SK-N-SH (cell line): ENCODE measurements around the gene PTPA. TPM values are rescaled to one million over a fixed set of nuclear protein-coding genes. Genes with fewer than 3 reads are reported as not detected.

Experiments
- CTCF ChIA-PET: fragments of 300-600, 350-600 bp; formaldehyde crosslinking; extraction: SDS; loops from one replicate; lab custom pipeline; 2021; lab: Yijun Ruan, JAX
- POLR2A ChIA-PET: fragments of 350-600 bp; sonication (Branson Sonifier 250); formaldehyde crosslinking; extraction: SDS; loops from one replicate; lab custom pipeline; 2020; ENCODE audit warnings: antibody characterized with exemption, inconsistent platforms; lab: Yijun Ruan, JAX
- DNase-seq: peaks from one replicate; pipeline ENCODE4 v3.0.0; 2012
- H2AFZ ChIP-seq: fragments of 200-600 bp; sonication (generic); 2 replicates; pipeline ENCODE4 v1.8.1; 2016; ENCODE audit warnings: antibody characterized with exemption, mild to moderate bottlenecking, low read depth
- H3F3A ChIP-seq: fragments of 200-600 bp; sonication (generic); replicated peaks from 2 replicates; pipeline ENCODE3; 2016; ENCODE audit warnings: antibody characterized with exemption, mild to moderate bottlenecking; ENCODE audit not compliant: insufficient read depth
- H3K27ac ChIP-seq, 2 experiments: fragments of 200-500 bp in 1 of 2; fragments of 200-600 bp in 1 of 2; sonication (Bioruptor generic) in 1 of 2; sonication (generic), shearing (Covaris generic) in 1 of 2; 2 replicates each; pipeline versions ENCODE4 v1.5.1 to v1.6.1; 2014 to 2016; ENCODE audit warnings: low read depth in 2 of 2, inconsistent platforms in 1 of 2, low read length in 1 of 2, mild to moderate bottlenecking in 1 of 2, mixed read lengths in 1 of 2
- H3K27me3 ChIP-seq: fragments of 200-600 bp; sonication (generic), shearing (Covaris generic); 2 replicates; pipeline ENCODE4 v1.6.1; 2016; ENCODE audit warnings: mixed run types; ENCODE audit not compliant: insufficient read depth
- H3K36me3 ChIP-seq, 2 experiments: fragments of 200-500 bp in 1 of 2; fragments of 200-600 bp in 1 of 2; sonication (Bioruptor generic) in 1 of 2; sonication (generic) in 1 of 2; replicated peaks in 1 of 2; 2 replicates each; pipeline versions ENCODE3 to v1.5.1; 2014 to 2016; ENCODE audit warnings: low read length in 1 of 2, mild to moderate bottlenecking in 1 of 2; ENCODE audit not compliant: insufficient read depth in 2 of 2, control insufficient read depth in 1 of 2
- H3K4me1 ChIP-seq, 2 experiments: fragments of 200-500 bp in 1 of 2; fragments of 200-600 bp in 1 of 2; sonication (Bioruptor generic) in 1 of 2; sonication (generic), shearing (Covaris generic) in 1 of 2; 2 replicates each; pipeline versions ENCODE4 v1.5.1 to v1.6.1; 2014 to 2016; ENCODE audit warnings: low read depth in 1 of 2, low read length in 1 of 2, mixed run types in 1 of 2; ENCODE audit not compliant: insufficient read depth in 2 of 2, control insufficient read depth in 1 of 2
- H3K4me2 ChIP-seq: fragments of 200-600 bp; sonication (generic), shearing (Covaris generic); 2 replicates; pipeline ENCODE4 v1.6.1; 2017; ENCODE audit warnings: mixed run types
- H3K4me3 ChIP-seq, 2 experiments: fragments of 200-500 bp in 1 of 2; fragments of 200-600 bp in 1 of 2; sonication (Bioruptor generic) in 1 of 2; sonication (generic), shearing (Covaris generic) in 1 of 2; 2 replicates each; pipeline versions ENCODE4 v1.5.1 to v1.8.1; 2014 to 2016; ENCODE audit warnings: low read depth in 2 of 2, inconsistent platforms in 1 of 2, low read length in 1 of 2, mild to moderate bottlenecking in 1 of 2, mixed read lengths in 1 of 2, moderate library complexity in 1 of 2
- H3K79me2 ChIP-seq: fragments of 200-600 bp; sonication (generic); 2 replicates; pipeline ENCODE4 v1.8.1; 2017; ENCODE audit warnings: mild to moderate bottlenecking; ENCODE audit not compliant: insufficient read depth
- H3K9ac ChIP-seq: fragments of 200-600 bp; sonication (generic); 2 replicates; pipeline ENCODE4 v1.6.1; 2017; ENCODE audit warnings: mixed run types
- H3K9me2 ChIP-seq: fragments of 200-600 bp; sonication (generic); 2 replicates; pipeline ENCODE4 v1.6.1; 2017; ENCODE audit warnings: mixed run types
- H3K9me3 ChIP-seq: fragments of 200-600 bp; sonication (generic); 2 replicates; pipeline ENCODE4 v1.6.1; 2017; ENCODE audit warnings: mixed run types, mild to moderate bottlenecking, moderate library complexity
- H4K20me1 ChIP-seq: fragments of 200-600 bp; sonication (generic); 2 replicates; pipeline ENCODE4 v1.6.1; 2017; ENCODE audit warnings: mild to moderate bottlenecking, mixed run types; ENCODE audit not compliant: insufficient read depth
- EP300 ChIP-seq, 2 experiments: IDR thresholded peaks; 2 replicates each; pipeline versions ENCODE4 v1.4.0 to v1.6.1; 2012; ENCODE audit warnings: borderline replicate concordance in 1 of 2, low read depth in 1 of 2, low read length in 1 of 2
- FOSL2 ChIP-seq: IDR thresholded peaks from 2 replicates; pipeline ENCODE4 v1.4.0; 2012; ENCODE audit warnings: low read depth, mild to moderate bottlenecking, moderate library complexity, borderline replicate concordance
- GABPA ChIP-seq: IDR thresholded peaks from 2 replicates; pipeline ENCODE4 v1.4.0; 2012; ENCODE audit warnings: low read depth, mild to moderate bottlenecking
- MXI1 ChIP-seq: IDR thresholded peaks from 2 replicates; pipeline ENCODE4 v1.6.1; 2012; ENCODE audit warnings: mild to moderate bottlenecking, low read depth, low read length, improper control_type of control experiment
- NRF1 ChIP-seq: IDR thresholded peaks from 2 replicates; pipeline ENCODE4 v1.6.1; 2012; ENCODE audit warnings: low read depth, mild to moderate bottlenecking, low read length
- POLR2AphosphoS5 ChIP-seq: IDR thresholded peaks from 2 replicates; pipeline ENCODE4 v1.6.1; 2012; ENCODE audit warnings: low read depth, low read length
- RXRA ChIP-seq: IDR thresholded peaks from 2 replicates; pipeline ENCODE4 v1.4.0; 2012; ENCODE audit warnings: low read depth, mild to moderate bottlenecking, borderline replicate concordance
- SIN3A ChIP-seq: IDR thresholded peaks from 2 replicates; pipeline ENCODE4 v1.6.1; 2012; ENCODE audit warnings: low read depth, mild to moderate bottlenecking, low read length, moderate library complexity, borderline replicate concordance
- TAF1 ChIP-seq: IDR thresholded peaks from 2 replicates; pipeline ENCODE4 v1.6.1; 2012; ENCODE audit warnings: low read depth, mild to moderate bottlenecking, low read length, moderate library complexity, borderline replicate concordance
- TCF12 ChIP-seq: IDR thresholded peaks from 2 replicates; pipeline ENCODE4 v1.4.0; 2012
- YY1 ChIP-seq: IDR thresholded peaks from 2 replicates; pipeline ENCODE4 v1.4.0; 2012; ENCODE audit warnings: low read depth, mild to moderate bottlenecking
- whole genome bisulfite sequencing: methylation state at CpG from one replicate; pipeline ENCODE4 v1.1.6; 2017; ENCODE audit warnings: low lambda C conversion rate; 5-methylcytosine and 5-hydroxymethylcytosine counted together
- polyA plus RNA-seq, 3 experiments: library from polyadenylated mRNA; depleted of rRNA; stranded (reverse); fragments of >200 nt; gene quantifications; 2 replicates each; pipeline ENCODE4 v1.2.3, GENCODE V29; 2012
- TF ChIP-seq, protein P1 (sequence below): IDR thresholded peaks from 2 replicates; pipeline ENCODE4; 2012
- TF ChIP-seq, protein P2 (sequence below): IDR thresholded peaks from 2 replicates; pipeline ENCODE4 v1.4.0; 2012; ENCODE audit warnings: low read depth
- TF ChIP-seq, protein P3 (sequence below): fragments of 150-350 bp; IDR thresholded peaks from 2 replicates; pipeline ENCODE4 v1.6.1; 2016; ENCODE audit warnings: mild to moderate bottlenecking, low read depth, low read length

PTPA gene
- polyA plus RNA-seq, 1 of the 3 experiments (the other 2 are of a cell fraction), result 130 TPM

DNA sequence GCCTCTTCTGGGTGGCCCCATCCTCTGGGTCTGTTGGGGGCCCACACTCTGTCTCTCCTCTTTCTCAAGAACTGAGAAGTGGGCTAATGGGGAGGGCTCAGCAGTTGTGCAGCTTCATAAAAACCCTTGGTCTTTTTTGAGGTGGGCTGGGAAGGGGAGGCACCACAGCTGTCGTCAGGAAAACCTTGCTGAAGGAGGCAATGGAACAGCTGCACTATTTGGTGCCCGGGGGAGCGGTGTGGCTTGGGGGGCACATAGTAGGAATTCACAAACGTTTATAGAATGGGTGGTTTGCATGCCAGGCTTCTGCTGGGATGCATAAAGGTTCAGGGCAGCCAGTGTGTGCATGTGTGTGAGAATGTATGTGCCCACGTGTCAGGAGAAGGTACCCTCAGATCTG lies 70.0 kb downstream of the PTPA start:
- peaks cover 0 to 7% of the 10 kb centered on the region in 2 experiments for H3K36me3 ChIP-seq
- ChIA-PET CTCF (no interaction called here), POLR2A (interaction anchor here (0.6 to 1.0 kb wide), 2 partner anchors 87 to 304 kb away, joined by 3 read pairs; no protein-coding TSS in a partner anchor)
- DNase-seq, result no peak
- H2AFZ ChIP-seq, result no peak overlapping the region
- H3K79me2 ChIP-seq, result peaks cover 15% of the 10 kb centered on the region
- H3K4me1 ChIP-seq, result peaks cover 5 to 6% of the 10 kb centered on the region in 2 experiments; a peak in 2 of 4 replicates
- H3K4me3 ChIP-seq, result no peak overlapping the region
- H3K9me3 ChIP-seq, result no peaks in the 10 kb centered on the region
- no peak overlapping the region for H3K27ac ChIP-seq
- no peak overlapping the region for H3K4me2 ChIP-seq
- H3F3A ChIP-seq, result peaks cover 6% of the 10 kb centered on the region
- H4K20me1 ChIP-seq, result peaks cover 14% of the 10 kb centered on the region
- no peak overlapping the region for H3K9ac ChIP-seq
- WGBS, result 70% methylated on average over 4 of the region's 5 CpGs
- no peaks in the 10 kb centered on the region for H3K27me3 ChIP-seq
- no peaks in the 10 kb centered on the region for H3K9me2 ChIP-seq
- TF ChIP-seq YY1 (no peak), GABPA (no peak)

DNA sequence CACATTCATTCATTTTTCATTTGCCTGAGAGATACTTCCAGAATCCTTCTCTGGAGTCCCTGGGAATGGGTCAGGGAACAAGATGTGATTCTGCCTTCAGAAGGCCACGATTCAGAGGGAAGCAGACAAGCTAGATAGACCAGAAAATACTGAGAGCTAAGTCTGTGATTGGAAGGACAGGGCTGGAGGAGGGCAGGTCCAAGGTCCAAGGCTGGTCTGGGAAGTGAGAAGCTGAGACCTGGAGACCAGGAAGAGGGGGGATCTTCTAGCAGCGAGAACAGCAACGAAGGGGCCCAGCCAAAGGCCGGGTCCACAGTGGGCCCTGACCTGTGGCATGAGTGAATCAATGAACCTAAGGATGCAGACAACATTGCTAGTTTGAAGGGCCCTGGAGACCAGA lies 70.9 kb downstream of the PTPA start:
- no peak for TF ChIP-seq EP300 (IDR thresholded peaks at IDR 0.05; ENCODE audit: borderline replicate concordance in 1 of 2, low read depth in 1 of 2, low read length in 1 of 2)
- TF ChIP-seq, protein P1, sequence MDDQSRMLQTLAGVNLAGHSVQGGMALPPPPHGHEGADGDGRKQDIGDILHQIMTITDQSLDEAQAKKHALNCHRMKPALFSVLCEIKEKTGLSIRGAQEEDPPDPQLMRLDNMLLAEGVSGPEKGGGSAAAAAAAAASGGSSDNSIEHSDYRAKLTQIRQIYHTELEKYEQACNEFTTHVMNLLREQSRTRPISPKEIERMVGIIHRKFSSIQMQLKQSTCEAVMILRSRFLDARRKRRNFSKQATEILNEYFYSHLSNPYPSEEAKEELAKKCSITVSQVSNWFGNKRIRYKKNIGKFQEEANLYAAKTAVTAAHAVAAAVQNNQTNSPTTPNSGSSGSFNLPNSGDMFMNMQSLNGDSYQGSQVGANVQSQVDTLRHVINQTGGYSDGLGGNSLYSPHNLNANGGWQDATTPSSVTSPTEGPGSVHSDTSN, result no peak
- TF ChIP-seq FOSL2, result no peak
- TF ChIP-seq NRF1, result no peak
- TF ChIP-seq, protein P2, sequence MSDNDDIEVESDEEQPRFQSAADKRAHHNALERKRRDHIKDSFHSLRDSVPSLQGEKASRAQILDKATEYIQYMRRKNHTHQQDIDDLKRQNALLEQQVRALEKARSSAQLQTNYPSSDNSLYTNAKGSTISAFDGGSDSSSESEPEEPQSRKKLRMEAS, result no peak
- no peak for TF ChIP-seq POLR2AphosphoS5
- no peak for TF ChIP-seq GABPA
- no peak for TF ChIP-seq TCF12
- TF ChIP-seq TAF1, result no peak
- no peak for TF ChIP-seq SIN3A
- no peak for TF ChIP-seq MXI1
- TF ChIP-seq YY1, result no peak
- TF ChIP-seq, protein P3, sequence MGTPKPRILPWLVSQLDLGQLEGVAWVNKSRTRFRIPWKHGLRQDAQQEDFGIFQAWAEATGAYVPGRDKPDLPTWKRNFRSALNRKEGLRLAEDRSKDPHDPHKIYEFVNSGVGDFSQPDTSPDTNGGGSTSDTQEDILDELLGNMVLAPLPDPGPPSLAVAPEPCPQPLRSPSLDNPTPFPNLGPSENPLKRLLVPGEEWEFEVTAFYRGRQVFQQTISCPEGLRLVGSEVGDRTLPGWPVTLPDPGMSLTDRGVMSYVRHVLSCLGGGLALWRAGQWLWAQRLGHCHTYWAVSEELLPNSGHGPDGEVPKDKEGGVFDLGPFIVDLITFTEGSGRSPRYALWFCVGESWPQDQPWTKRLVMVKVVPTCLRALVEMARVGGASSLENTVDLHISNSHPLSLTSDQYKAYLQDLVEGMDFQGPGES, result no peak
- TF ChIP-seq RXRA, result no peak
- no peak for DNase-seq
- POLR2A ChIA-PET, result interaction anchor here (1.1 kb wide), 1 partner anchor 139 kb away, joined by 3 read pairs; no protein-coding TSS in a partner anchor
- H3K27me3 ChIP-seq, result no peaks in the 10 kb centered on the region
- H3K9me3 ChIP-seq, result no peaks in the 10 kb centered on the region
- H3K9ac ChIP-seq, result no peak overlapping the region
- H3F3A ChIP-seq, result no peaks in the 10 kb centered on the region
- CTCF ChIA-PET, result interaction anchor here (2.3 kb wide), 1 partner anchor 10 kb away, joined by 6 read pairs; no protein-coding TSS in a partner anchor
- no peak overlapping the region for H3K4me3 ChIP-seq
- no peak overlapping the region for H3K27ac ChIP-seq
- WGBS, result 84% methylated on average over 3 of the region's 4 CpGs
- peaks cover 7% of the 10 kb centered on the region; the same call in 1 of the 2 replicates for H3K79me2 ChIP-seq
- H3K9me2 ChIP-seq, result no peaks in the 10 kb centered on the region
- H3K4me1 ChIP-seq, result peaks cover 5 to 6% of the 10 kb centered on the region in 2 experiments; a peak in 2 of 4 replicates
- peaks cover 5% of the 10 kb centered on the region for H4K20me1 ChIP-seq
- no peak overlapping the region for H2AFZ ChIP-seq
- H3K4me2 ChIP-seq, result no peak overlapping the region
- no peaks in the 10 kb centered on the region for H3K36me3 ChIP-seq
